Stimulated activated naive CD8-positive, alpha-beta T cell treated with anti-CD3 and anti-CD28 coated beads, Interleukin-15, Interleukin-2, amounts not matched to agents 100 U/mL and 50 U/mL, for 24 hours (primary cell): ENCODE measurements around the gene FHIT.
"Not testable (repeated sequence)": the region's sequence is repeated elsewhere in the genome, so short reads cannot be mapped to it uniquely, and the experiment has no call there.

Experiments
- ATAC-seq: fragments of 150-1000 bp; cut with Tn5 transposase; one replicate; pipeline ENCODE4 v1.10.0; 2021
- DNase-seq: peaks from one replicate; pipeline ENCODE4 v3.0.0; 2021

The FHIT gene

DNA sequence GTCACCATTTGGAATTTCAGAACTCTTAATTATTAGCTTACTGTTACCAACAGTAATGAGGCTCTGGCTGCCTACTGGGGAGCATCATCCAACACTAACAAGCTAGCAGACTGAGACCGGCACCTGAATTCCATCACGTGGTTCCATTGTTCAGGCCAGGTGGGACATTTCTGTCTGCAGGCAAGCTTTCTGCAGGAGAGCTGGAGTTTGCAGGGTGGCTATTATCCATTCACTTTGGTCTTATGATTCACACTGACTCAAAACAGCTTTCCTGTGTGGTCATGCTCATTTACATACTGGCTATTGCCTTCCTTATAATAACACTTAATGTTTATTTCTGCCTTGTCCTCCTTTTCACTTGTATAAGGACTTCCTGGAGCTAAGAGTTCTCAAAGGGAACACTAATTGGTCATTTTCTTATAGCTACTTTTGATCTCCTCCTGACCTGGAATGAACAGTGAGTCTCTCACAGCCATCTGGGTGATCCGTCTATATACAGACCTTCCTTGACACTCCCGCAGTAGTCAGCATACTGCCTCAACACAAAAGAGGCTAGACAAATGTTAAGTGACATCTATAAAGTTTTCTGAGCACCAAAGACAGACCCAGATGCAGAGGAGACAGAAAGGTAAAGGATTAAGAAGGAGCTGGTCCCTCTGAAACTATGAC lies 695.4 kb downstream of the FHIT start:
- no peak for ATAC-seq

DNA sequence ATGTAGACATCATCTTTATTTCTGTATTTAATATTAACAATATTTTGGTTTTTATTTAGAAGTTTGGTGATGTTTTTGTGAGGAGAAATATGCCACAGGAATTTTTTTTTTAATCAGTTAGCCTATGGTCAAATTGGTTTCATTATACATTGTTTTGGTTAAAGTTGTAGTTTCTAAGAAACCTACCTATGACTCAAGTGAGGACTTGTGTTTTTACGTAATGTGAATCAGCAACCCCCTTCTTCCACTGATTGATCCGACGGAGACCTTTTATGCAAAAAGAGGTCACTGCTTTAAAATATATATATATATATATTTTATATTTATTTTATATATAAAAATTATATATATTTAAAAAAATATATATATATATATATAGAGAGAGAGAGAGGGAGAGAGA lies 698.1 kb downstream of the FHIT start:
- ATAC-seq: no peak
- DNase-seq: no peak

More for the DNA sequence above, 695.4 kb downstream of the FHIT start:
- no peak for DNase-seq

DNA sequence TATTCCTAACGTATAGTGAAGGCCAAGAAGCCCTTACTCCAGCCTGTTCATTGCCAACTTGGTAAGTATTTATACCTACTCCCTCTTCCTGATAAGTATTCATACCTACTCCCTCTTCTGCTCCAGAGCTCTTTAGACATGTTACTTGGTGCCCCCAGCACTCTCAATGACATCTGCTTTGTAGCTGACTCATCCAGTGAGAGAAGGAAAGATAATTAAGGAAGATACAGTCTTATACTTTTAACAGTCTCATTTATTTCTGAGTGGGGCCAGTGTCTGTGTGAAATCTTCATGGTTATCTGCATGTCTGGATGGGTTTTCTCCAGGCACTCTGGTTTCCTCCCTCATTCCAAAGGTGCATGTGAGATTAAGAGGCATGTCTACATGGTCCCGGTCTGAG lies 698.7 kb downstream of the FHIT start:
- ATAC-seq (no peak), DNase-seq (no peak)

DNA sequence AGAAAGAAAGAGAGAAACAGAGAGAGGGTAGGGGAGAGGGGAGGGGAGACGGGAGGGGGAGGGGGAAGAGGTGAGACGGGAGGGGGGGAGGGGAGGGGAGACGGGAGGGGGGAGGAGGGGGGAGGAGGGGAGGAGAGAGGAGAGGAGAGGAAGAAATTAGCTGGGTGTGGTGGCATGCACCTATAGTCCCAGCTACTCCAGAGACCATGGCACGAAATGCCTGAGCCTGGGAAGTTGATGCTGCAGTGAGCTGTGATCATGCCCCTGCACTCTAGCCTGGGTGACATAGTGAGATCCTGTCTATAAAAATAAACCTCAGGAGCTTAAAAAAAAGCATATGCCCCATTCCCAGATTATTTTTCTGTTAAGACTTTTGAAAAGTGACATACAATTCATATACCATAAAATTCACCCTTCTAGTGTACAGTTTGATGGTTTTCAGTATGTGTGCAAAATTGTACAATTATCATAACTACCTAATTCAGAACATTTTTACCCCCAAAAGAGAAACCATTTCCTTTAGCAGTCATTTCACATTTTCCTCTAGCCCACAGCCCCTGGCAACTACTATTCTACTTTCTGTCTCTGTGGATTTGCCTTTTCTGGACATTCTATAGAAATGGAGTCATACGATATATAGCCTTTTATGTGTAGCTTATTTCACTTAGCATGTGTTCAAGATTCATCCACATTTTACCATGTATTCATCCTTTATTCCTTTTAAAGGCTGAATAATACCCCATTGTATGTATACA lies 699.6 kb downstream of the FHIT start:
- DNase-seq (no peak), ATAC-seq (no peak)

- no peak for ATAC-seq
- no peak for DNase-seq
Observed at GRCh38 chr3:60549863-60550262, 701.4 kb downstream of the FHIT start.

- DNase-seq: no peak
- no peak for ATAC-seq
Observed at GRCh38 chr3:60542995-60543394, 708.3 kb downstream of the FHIT start.

DNA sequence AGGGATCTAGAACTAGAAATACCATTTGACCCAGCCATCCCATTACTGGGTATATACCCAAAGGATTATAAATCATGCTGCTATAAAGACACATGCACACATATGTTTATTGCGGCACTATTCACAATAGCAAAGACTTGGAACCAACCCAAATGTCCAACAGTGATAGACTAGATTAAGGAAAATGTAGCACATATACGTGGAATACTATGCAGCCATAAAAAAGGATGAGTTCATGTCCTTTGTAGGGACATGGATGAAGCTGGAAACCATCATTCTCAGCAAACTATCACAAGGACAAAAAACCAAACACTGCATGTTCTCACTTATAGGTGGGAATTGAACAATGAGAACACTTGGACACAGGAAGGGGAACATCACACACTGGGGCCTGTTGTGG lies 711.9 kb downstream of the FHIT start:
- DNase-seq, ATAC-seq: not testable (repeated sequence)

GRCh38 chr3:60536420-60536819 lies 714.8 kb downstream of the FHIT start:
- ATAC-seq (no peak), DNase-seq (no peak)

- ATAC-seq (no peak), DNase-seq (no peak)
Observed at GRCh38 chr3:60531759-60532158, 719.5 kb downstream of the FHIT start.

DNA sequence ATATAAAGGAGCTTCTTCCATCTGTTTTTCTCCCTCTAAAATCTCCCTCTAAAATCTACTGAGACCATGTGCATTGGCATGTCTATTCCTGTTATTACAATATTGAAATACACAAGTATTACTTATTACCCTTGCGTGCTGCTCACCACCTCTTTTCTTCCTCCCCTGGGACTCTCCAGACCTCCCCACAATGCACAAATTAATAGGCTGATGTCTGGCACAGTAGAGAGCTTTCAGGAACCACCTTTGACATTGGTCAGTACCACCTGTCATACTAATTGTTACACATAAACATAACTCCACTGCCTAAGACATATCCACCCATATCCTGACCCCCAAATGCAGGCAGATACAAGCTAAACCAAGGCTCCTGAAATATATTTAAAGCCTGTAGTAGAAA lies 722.6 kb downstream of the FHIT start:
- DNase-seq: no peak
- ATAC-seq: no peak

DNA sequence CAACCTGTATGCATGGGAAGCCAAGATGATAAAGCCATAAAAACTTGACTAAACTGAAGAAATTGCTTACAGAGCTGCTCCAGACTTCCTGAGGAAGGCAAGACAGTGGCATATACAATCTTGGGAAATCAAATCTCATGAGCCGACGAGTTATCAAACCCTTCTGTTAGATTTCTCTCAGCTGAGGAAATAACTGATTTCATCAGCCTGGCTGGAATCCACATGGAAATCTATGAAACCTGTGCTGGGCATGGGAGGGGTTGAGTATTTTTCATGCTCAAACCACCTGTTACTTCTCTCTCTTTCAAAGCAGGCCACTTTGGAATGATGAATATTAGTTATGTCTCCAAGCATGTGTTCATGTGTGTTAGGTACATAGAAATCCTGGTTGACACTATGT lies 727.7 kb downstream of the FHIT start:
- DNase-seq (no peak), ATAC-seq (no peak)

- DNase-seq: no peak
- no peak for ATAC-seq
Observed at GRCh38 chr3:60517134-60517533, 734.1 kb downstream of the FHIT start.

- DNase-seq: no peak
- ATAC-seq: no peak
Observed at GRCh38 chr3:60514866-60515265, 736.4 kb downstream of the FHIT start.

- DNase-seq: no peak
- ATAC-seq: no peak
Observed at GRCh38 chr3:60514085-60514649, 737.1 kb downstream of the FHIT start.

DNA sequence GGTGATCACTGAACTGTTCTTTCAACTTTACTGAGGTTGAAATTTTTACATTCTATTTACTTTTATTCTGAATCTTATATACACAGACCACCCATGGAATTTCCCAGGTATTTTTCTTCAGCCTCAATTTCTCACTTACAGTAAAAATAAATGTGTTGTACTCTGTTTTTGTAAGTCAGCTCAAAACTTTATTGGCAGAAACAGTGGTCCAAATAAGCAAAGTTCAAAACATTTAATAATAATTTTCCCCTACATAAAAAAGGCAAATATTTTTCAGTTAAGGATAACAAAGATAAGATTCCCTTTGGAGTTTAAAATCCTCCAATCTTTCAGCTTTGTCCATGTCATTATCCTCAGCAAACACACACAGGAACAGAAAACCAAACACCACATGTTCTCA lies 738.0 kb downstream of the FHIT start:
- DNase-seq (no peak), ATAC-seq (no peak)

GRCh38 chr3:60512506-60512905 lies 738.7 kb downstream of the FHIT start:
- ATAC-seq (no peak), DNase-seq (no peak)

- ATAC-seq (no peak), DNase-seq (no peak)
Observed at GRCh38 chr3:60509471-60509870, 741.8 kb downstream of the FHIT start.

- ATAC-seq (no peak), DNase-seq (no peak)
Observed at GRCh38 chr3:60504827-60505457, 746.3 kb downstream of the FHIT start.

- DNase-seq (no peak), ATAC-seq (no peak)
Observed at GRCh38 chr3:60501314-60501713, 749.9 kb downstream of the FHIT start.

- DNase-seq (no peak), ATAC-seq (no peak)
Observed at GRCh38 chr3:60497902-60498301, 753.4 kb downstream of the FHIT start.

DNA sequence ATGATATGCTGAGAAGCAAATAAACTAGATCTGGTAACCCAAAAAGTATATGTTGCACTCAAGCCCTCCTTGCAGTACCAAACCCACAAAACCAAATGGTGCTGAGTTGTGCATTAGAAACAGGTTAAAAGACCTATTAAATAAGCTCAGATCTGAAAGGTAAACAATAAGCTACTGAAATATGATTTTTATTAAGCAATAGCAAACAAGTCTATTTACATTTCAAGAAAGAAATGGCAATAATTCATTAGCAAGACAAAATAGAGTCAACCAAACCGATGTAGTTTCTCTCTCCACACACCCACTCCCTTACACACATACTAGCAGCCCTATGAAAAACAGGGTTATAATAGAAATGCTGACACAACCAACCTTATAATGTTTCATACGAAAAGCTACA lies 760.3 kb downstream of the FHIT start:
- DNase-seq (no peak), ATAC-seq (no peak)

DNA sequence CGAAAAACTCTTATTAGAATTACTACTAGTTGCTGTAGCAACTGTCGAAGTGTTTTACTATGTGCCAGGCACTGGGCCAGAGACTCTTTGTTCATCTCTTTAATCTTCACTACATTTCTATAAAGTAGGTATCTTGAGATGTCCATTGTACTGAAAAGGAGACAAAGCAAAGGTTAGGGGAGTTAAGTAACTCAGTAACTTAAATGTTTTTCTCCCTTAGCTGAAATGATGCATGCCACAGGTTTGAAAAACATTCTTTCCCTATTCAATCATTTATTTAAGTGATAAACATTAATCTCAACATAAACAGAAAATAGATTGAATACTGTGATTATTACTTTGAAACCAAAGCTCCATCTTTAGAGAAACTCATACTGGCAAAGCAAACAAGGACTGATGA lies 776.2 kb downstream of the FHIT start:
- DNase-seq (no peak), ATAC-seq (no peak)

GRCh38 chr3:60469481-60469880 lies 781.8 kb downstream of the FHIT start:
- DNase-seq (no peak), ATAC-seq (no peak)
